ENCODE results near the gene ERBB2. TPM values are rescaled to one million over a fixed set of nuclear protein-coding genes. Genes with fewer than 3 reads are reported as not detected.
A peak's percentile ranks its signal among the peaks of the same experiment; 100 is the strongest.
"Not testable (repeated sequence)": the region's sequence is repeated elsewhere in the genome, so short reads cannot be mapped to it uniquely, and the experiment has no call there.

Gene ERBB2
- polyA plus RNA-seq, 1 donor, result 178 TPM

GRCh38 chr17:39763051-39763820 lies 63.4 kb downstream of the ERBB2 start:
- DNase-seq, result no peak

- not testable (repeated sequence) for DNase-seq
Measured at GRCh38 chr17:39764171-39764570, 64.3 kb downstream of the ERBB2 start.

GRCh38 chr17:39765175-39765574 lies 65.3 kb downstream of the ERBB2 start:
- no peak for DNase-seq

- DNase-seq, result no peak
Measured at GRCh38 chr17:39765766-39766165, 65.9 kb downstream of the ERBB2 start.

DNA sequence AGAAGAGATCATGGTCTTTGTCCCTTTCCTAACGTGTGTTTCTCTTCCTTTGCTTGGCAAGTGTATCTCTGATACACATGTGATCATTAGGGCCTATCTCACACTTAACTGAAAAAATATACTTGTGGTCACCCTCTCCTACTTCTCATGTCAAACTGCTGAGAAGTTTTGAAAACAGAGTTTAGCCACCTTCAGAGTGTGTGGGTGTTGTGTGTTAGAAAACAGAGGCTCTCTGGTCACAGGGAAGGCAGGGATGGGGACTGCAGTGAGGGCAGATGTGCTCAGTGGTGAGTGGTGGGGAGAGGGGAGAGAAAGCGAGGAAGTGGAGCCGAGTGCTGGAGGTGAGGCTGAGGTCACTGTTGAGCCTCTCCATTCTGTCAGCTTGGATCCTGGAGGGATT lies 67.3 kb downstream of the ERBB2 start:
- no peak for DNase-seq

- no peak for DNase-seq
Measured at GRCh38 chr17:39769974-39770587, 70.2 kb downstream of the ERBB2 start.

GRCh38 chr17:39772415-39772814 lies 72.6 kb downstream of the ERBB2 start:
- DNase-seq, result no peak

DNA sequence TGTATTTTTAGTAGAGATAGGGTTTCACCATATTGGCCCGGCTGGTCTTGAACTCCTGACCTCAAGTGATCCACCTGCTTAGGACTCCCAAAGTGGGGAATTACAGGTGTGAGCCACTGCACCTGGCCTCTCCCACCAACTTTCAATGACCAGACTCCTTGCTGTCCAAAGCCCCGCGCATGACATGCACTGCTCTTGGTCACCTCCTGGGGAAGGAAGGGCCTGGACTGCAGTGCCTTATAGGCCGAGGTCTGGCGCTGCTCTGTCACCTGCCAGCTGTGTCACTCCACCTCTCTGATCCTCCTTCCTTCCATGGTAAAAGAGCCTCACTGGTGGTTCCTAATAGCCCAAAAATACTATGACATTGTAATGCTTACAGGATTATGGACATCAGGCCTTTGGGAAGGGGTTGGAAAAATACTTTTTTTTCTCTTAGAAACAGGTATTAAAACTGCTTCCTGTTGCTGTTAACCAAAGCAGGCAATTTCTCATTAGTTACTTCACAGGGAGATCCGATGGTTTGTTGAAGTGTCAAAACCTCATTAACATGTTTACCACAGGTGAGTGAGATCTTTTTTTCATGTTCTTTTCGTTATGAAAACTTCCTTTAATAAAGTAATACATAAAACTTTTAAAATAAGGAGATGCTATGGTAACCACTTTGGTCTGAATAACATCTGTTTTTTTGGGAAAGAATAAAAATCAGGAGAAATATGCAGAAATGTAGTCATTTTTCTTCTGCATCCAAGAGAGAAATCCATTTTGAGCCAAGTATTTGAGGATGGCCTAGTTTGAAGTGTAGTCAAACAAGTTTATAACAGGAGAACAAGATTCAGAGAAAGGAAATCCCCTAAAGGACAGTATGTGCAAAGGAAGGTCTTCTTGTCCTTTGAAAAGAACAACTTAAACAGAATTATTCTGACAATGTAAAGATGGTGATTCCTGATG lies 73.4 kb downstream of the ERBB2 start:
- peak; percentile 22 for DNase-seq

GRCh38 chr17:39774047-39774446 lies 74.2 kb downstream of the ERBB2 start:
- no peak for DNase-seq

DNA sequence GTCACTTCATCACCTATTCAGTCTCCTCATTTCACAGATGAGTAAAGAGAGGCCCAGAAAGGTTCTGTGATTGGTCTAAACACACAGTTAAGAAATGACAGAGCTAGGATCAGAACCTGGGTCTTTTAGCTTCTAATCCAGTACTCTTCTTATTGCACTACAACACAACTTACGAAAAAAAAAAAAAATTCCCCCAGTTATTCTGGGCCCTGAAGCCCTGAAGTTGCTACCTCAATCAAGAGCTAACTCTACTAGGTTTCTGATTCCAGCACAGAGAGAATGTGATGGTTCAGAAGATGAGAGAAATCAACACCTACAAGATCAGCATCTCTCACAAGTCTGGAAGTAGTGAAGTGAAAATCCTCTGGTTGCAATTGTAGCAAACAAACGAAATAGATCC lies 75.2 kb downstream of the ERBB2 start:
- DNase-seq, result no peak

GRCh38 chr17:39776252-39776651 lies 76.4 kb downstream of the ERBB2 start:
- DNase-seq, result no peak

DNA sequence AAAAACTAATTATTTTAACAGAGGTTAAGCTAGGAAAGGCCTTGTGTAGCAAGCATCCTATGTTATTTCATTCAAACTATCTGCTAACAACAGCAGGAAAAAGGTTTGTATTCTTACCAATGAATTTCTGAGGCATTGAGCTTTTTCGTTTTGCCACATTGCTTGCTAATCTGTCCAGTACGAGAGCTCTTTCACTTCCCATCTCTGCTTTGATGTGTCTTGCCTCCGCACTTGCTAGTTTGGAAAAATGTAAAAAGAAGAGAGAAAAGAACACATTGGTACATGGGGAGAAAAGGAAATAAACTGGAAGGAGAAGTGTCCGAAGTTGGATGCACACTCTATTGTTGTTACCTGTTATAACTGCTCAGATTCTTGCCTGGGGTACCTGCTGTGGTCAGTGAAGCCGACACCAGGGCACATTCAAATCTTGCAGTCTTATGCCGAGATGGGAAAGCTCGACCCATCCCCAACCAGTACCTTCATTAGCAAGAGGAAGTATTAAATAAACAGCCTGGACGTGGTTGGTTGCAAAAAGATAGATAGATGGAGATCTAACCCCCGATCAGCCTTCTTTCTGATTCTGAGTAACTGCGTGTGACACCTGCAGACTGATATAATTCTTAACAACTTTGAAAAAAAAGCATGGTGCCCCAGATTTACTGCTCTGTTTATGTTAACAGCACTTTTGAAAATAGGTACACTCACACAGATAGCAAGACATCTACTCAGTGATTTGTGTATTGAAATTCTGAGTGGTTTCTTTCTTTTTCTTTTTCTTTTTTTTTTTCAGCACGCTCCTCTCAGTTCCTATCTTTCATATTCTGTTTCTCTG lies 77.9 kb downstream of the ERBB2 start:
- DNase-seq, result no peak

Other genes starting within 250 kb of the ERBB2 start
- 27.0 TPM for gene MED1, start 248.8 kb upstream of the ERBB2 start, polyA plus RNA-seq (ENCODE audit: insufficient read length)
- gene CDK12, start 238.6 kb upstream of the ERBB2 start, polyA plus RNA-seq (ENCODE audit: insufficient read length), result 33.8 TPM
- gene NEUROD2, start 92.1 kb upstream of the ERBB2 start, polyA plus RNA-seq (ENCODE audit: insufficient read length), result 0.05 TPM
- gene PPP1R1B, start 73.1 kb upstream of the ERBB2 start, polyA plus RNA-seq (ENCODE audit: insufficient read length), result 4.5 TPM
- 36.2 TPM for gene STARD3, start 62.9 kb upstream of the ERBB2 start, polyA plus RNA-seq (ENCODE audit: insufficient read length)
- 345 TPM for gene TCAP, start 34.7 kb upstream of the ERBB2 start, polyA plus RNA-seq (ENCODE audit: insufficient read length)
- 5.0 TPM for gene PNMT, start 31.6 kb upstream of the ERBB2 start, polyA plus RNA-seq (ENCODE audit: insufficient read length)
- 23.3 TPM for gene PGAP3, start 12.0 kb upstream of the ERBB2 start, polyA plus RNA-seq (ENCODE audit: insufficient read length)
- gene MIEN1, start 30.5 kb downstream of the ERBB2 start, polyA plus RNA-seq (ENCODE audit: insufficient read length), result 19.7 TPM
- gene GRB7, start 37.9 kb downstream of the ERBB2 start, polyA plus RNA-seq (ENCODE audit: insufficient read length), result 0.72 TPM
- gene IKZF3, start 164.2 kb downstream of the ERBB2 start, polyA plus RNA-seq (ENCODE audit: insufficient read length), result 0.17 TPM
- gene ZPBP2, start 168.1 kb downstream of the ERBB2 start, polyA plus RNA-seq (ENCODE audit: insufficient read length), result not detected
- 10.4 TPM for gene GSDMB, start 218.6 kb downstream of the ERBB2 start, polyA plus RNA-seq (ENCODE audit: insufficient read length)
- gene ORMDL3, start 227.5 kb downstream of the ERBB2 start, polyA plus RNA-seq (ENCODE audit: insufficient read length), result 38.4 TPM
- not detected for gene LRRC3C, start 227.7 kb downstream of the ERBB2 start, polyA plus RNA-seq (ENCODE audit: insufficient read length)

All from hindlimb muscle (tissue), 1 donor.